Lung (tissue), 12 donors: Measurements from ENCODE around the gene TMEM52. TPM values are rescaled to one million over a fixed set of nuclear protein-coding genes. Genes with fewer than 3 reads are reported as not detected.

Experiments
- ATAC-seq: fragments of 200-7000 bp; cut with Tn5 transposase; one replicate; pipeline ENCODE4 v1.9.1; 2020; ENCODE audit warnings: moderate number of reproducible peaks; ENCODE audit not compliant: insufficient read depth, low FRiP score
- DNase-seq, 3 donors: peaks; one replicate each; pipeline ENCODE4 v3.0.0-alpha.2; 2013 to 2017
- H3K27ac ChIP-seq, 2 donors: one replicate each; pipeline ENCODE4 v1.5.1; 2013; ENCODE audit warnings: mild to moderate bottlenecking in 2 of 2, moderate library complexity in 2 of 2, control low read depth in 1 of 2, inconsistent platforms in 1 of 2, low read depth in 1 of 2, low read length in 1 of 2
- H3K27me3 ChIP-seq, 3 donors: one replicate each; pipeline ENCODE4 v1.5.1; 2013; ENCODE audit warnings: low read length in 2 of 3; ENCODE audit not compliant: control insufficient read depth in 3 of 3, insufficient read depth in 3 of 3
- H3K36me3 ChIP-seq, 4 donors: one replicate each; pipeline ENCODE4 v1.5.1; 2013; ENCODE audit warnings: low read length in 4 of 4, mild to moderate bottlenecking in 1 of 4, moderate library complexity in 1 of 4; ENCODE audit not compliant: control insufficient read depth in 4 of 4, insufficient read depth in 4 of 4
- H3K4me1 ChIP-seq, 5 donors: one replicate each; pipeline ENCODE4 v1.5.1; 2013; ENCODE audit warnings: low read length in 5 of 5, mild to moderate bottlenecking in 2 of 5, moderate library complexity in 1 of 5; ENCODE audit not compliant: control insufficient read depth in 5 of 5, insufficient read depth in 5 of 5
- H3K4me3 ChIP-seq: one replicate; pipeline ENCODE4 v1.5.1; 2013; ENCODE audit warnings: mild to moderate bottlenecking, control low read depth, moderate library complexity
- H3K9ac ChIP-seq, 2 donors: one replicate each; pipeline ENCODE4 v1.5.1; 2013; ENCODE audit warnings: low read length in 2 of 2, control low read depth in 1 of 2; ENCODE audit not compliant: insufficient read depth in 1 of 2
- H3K9me3 ChIP-seq, 4 donors: one replicate each; pipeline ENCODE4 v1.5.1; 2013; ENCODE audit warnings: low read length in 3 of 4, mild to moderate bottlenecking in 1 of 4, moderate library complexity in 1 of 4; ENCODE audit not compliant: control insufficient read depth in 4 of 4, insufficient read depth in 3 of 4
- CTCF ChIP-seq: IDR thresholded peaks from 2 replicates; pipeline ENCODE4 v1.5.1; 2012; ENCODE audit warnings: mild to moderate bottlenecking; ENCODE audit errors: control extremely low read depth, extremely low read depth
- WGBS, 2 donors: extraction: QIAGEN DNeasy Blood & Tissue Kit; methylation state at CpG; one replicate each; pipeline ENCODE4 v1.1.7; 2013; 5-methylcytosine and 5-hydroxymethylcytosine counted together
- polyA plus RNA-seq, 2 donors: library from polyadenylated mRNA; stranded (reverse); fragments of 200-250 nt; gene quantifications; one replicate each; pipeline ENCODE4 v1.2.1, GENCODE V29; 2013
- total RNA-seq, 2 donors: library from RNA; depleted of rRNA in 1 of 2; stranded (reverse); fragments of >200 nt in 1 of 2; gene quantifications; one replicate each; pipeline ENCODE4 v1.2.1, GENCODE V29; 2014 to 2021
- donor health status: control.
- donor health status: control.
- donor health status: Bipolar disorder and iron deficiency.
- donor health status: healthy.
- donor health status: DM: yes; HTN: yes; CAD: no.

Gene TMEM52
- total and polyA plus RNA-seq, 4 donors: 2.8 to 6.1 (median 3.1) TPM; not detected in 1

DNA sequence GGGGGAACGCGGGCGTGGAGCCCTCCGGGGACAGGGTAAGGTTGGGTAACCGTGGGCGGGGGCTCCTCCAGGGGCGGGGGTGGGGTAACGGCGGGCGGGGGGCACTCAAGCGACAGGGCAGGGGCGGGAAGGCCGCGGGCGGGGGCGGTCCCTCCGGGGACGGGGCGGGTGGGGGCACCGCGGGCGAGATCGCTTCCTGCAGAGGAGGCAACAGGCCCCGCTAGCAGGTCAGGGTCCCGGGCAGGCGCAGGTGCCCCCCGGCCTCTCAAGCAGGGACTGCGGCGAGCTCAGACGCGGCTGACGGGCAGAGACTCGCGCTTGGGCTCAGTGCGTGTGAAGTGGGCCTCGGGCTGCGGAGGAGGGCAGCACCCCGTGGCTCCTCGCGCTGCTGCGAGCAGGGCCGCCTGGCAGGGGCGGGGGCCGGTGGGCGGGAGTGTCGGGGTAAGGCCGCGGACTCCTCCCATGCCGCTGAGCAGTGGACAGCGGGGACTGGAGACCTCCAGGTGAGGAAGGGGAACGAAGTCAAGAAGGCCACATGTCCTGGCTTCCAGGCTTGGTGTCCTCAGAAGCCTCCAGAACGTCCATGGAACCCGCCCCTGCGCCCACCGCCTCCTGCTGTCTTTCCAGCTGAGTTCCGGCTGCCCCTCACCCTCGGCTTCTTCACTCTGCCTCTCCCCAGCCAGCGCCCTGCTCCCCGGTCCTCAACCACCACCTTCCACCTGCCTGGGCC lies 27.6 kb downstream of the TMEM52 start:
- H3K4me1 ChIP-seq: peaks cover 5 to 28% (median 6%) of the 10 kb centered on the region in 5 donors
- peak overlapping the region; percentile 94 to 95 for H3K27ac ChIP-seq
- H3K9me3 ChIP-seq: no peaks in the 10 kb centered on the region
- 1% methylated on average over 51 to 59 of the region's 59 CpGs for WGBS, 2 donors
- peak; percentile 44 for ATAC-seq
- peaks cover 0 to 2% (median under 1%) of the 10 kb centered on the region in 4 donors for H3K36me3 ChIP-seq
- peak overlapping the region; percentile 28 to 53 for H3K9ac ChIP-seq
- H3K4me3 ChIP-seq: peak overlapping the region; percentile 44
- peaks cover 0 to 2% (median 0%) of the 10 kb centered on the region in 3 donors for H3K27me3 ChIP-seq
- TF ChIP-seq CTCF: no peak
- DNase-seq: peak in 2 of 3 donors; percentile 71 to 78

GRCh38 chr1:1890506-1891348 lies 28.4 kb downstream of the TMEM52 start, which contains the start of gene GNB1:
Gene GNB1, minus strand, starts transcription at chr1:1891087. Its CDS starts 65,634 bp downstream, at chr1:1825453.
- peaks cover 5 to 28% (median 9%) of the 10 kb centered on the region in 5 donors for H3K4me1 ChIP-seq
- peak; percentile 93 to 97 (median 94) for DNase-seq

DNA sequence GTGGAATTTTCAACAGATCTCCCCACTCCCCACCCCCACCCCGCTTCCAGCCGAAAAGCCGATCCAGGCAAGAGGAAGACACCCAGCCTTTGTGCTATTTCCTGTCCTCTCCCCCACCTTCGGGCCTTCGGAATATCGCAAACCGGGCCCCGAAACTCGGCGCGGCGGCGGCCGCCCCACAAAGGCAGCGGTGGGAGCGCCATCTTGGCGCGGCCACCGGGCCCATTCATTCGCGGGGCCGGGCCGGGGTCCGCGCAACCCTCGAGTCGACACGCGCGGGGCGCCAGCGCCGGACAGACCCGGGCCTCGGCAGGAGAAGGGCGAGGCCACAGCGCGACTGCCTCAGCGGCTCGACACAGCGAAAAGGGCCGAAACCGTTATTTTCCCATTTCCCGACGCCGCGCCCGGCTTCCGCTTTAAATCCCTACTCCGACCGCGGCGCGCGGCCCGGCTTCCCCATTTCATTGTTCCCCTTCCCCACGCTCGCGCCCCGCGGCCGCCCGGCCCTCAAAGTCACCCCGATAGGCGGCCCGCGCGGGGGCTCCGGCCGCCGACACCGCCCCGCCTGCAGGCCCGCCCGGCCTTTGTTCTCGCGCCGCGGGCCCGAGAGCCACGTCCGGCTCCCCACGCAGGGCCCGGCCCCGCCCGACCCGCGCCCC lies 29.1 kb downstream of the TMEM52 start:
- Histone ChIP-seq H3K27ac (peak overlapping the region; percentile 90 to 95), H3K4me1 (peaks cover 5 to 27% (median 9%) of the 10 kb centered on the region in 5 donors), H3K27me3 (no peaks in the 10 kb centered on the region), H3K9me3 (no peaks in the 10 kb centered on the region), H3K9ac (peak overlapping the region; percentile 36 to 63), H3K4me3 (peak overlapping the region; percentile 89), H3K36me3 (peaks cover 0 to 2% (median under 1%) of the 10 kb centered on the region in 4 donors)
- DNase-seq (peak; percentile 35 to 56 (median 52)), ATAC-seq (peak; percentile 21)
- WGBS, 2 donors: 0% methylated on average over 63 to 88 of the region's 88 CpGs
- no peak for TF ChIP-seq CTCF

More at GRCh38 chr1:1890506-1891348, 28.4 kb downstream of the TMEM52 start, which contains the start of gene GNB1:
- H3K36me3 ChIP-seq: peaks cover 0 to 2% (median under 1%) of the 10 kb centered on the region in 4 donors
- peak within 1 kb of the TSS; percentile 53 to 63 for H3K9ac ChIP-seq
- H3K27ac ChIP-seq: peak within 1 kb of the TSS; percentile 94 to 95
- ATAC-seq: peak; percentile 86
- 0 to 1% methylated on average over 80 to 137 of the region's 137 CpGs for WGBS, 2 donors
- no peak for TF ChIP-seq CTCF
- H3K9me3 ChIP-seq: no peaks in the 10 kb centered on the region
- peak within 1 kb of the TSS; percentile 89 for H3K4me3 ChIP-seq
- H3K27me3 ChIP-seq: no peaks in the 10 kb centered on the region
